DMS114 treated with DMSO at 0.1 percent for 48 hours (cell line): ENCODE measurements around the gene WIZ.
A peak's percentile ranks its signal among the peaks of the same experiment; 100 is the strongest.
"Not testable (repeated sequence)": the region's sequence is repeated elsewhere in the genome, so short reads cannot be mapped to it uniquely, and the experiment has no call there.

Experiments used
- DNase-seq: peaks from one replicate; lab custom pipeline; 2025; ENCODE audit not compliant: unreplicated experiment; lab: John Stamatoyannopoulos, UW

Gene WIZ

DNA sequence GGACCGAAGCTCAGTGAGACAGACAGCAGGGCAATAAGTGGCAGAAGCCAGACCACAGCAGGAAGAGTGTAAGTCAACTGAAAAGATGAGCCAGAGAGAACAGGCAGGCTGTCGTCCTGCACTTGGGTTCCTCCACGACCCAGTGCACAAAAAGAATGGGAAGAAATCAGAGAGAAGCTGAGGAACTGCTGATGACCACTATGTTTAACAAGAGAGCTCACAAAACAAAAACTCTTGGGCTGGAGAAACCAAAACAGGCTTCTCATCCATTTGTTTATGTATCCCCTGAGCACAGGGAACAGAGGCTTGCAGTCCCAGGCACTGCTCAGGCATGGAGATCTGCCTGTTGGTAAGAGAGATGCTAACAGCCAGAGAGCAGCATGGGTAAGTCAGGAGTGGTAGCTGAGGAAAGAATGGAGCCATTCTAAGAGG lies 45.0 kb downstream of the WIZ start:
- no peak for DNase-seq

DNA sequence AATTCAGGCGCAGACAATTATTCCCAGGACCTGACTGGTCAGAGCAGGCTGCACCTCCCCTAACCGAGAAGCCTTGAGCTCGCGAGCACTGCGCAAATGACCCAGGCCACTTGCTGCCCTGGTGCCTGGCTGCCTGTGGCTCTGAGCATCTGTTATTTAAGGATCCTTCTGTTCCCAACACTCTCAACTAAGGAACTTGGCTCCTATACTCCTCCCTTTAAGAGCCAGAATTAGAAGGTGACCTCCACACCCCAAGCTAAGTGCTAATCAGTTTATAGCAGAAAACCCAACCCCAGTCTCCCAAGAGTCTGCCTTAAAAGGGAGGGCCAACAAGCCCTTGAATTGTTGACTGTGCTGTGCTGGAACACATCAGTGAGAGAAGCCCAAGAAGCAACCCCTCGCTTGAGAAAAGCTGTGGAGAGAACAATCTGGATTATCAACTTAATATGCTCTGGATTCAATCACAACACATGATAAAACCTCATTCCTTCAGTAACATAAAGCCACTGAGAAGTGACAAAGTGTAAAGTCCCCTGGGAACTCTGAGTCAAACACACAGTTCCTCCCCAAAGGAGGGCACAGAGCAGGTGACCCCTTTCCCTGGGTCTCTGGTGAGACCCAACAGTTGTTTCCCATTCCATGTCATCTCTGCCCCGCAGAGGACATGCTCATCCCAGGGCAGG lies 45.5 kb downstream of the WIZ start:
- no peak for DNase-seq

DNA sequence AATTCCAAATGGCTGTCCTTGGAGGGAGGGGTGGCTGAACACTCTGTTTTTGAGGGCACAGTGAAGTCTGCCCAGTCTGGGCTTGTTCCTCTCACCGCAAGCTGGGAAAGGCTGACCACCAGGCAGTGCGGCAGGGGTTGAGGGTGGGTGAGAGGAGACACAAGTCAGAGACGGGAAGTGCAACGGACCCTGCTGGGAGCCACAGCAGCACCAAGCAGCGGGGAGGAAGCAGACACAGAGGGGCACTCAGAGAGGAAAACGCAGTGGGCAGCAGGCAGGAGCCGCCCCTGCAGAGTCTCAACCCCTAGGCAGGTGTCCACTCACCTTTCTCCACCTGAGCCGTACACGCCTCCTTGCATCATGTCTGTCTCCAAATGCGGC lies 46.6 kb downstream of the WIZ start:
- no peak for DNase-seq

DNA sequence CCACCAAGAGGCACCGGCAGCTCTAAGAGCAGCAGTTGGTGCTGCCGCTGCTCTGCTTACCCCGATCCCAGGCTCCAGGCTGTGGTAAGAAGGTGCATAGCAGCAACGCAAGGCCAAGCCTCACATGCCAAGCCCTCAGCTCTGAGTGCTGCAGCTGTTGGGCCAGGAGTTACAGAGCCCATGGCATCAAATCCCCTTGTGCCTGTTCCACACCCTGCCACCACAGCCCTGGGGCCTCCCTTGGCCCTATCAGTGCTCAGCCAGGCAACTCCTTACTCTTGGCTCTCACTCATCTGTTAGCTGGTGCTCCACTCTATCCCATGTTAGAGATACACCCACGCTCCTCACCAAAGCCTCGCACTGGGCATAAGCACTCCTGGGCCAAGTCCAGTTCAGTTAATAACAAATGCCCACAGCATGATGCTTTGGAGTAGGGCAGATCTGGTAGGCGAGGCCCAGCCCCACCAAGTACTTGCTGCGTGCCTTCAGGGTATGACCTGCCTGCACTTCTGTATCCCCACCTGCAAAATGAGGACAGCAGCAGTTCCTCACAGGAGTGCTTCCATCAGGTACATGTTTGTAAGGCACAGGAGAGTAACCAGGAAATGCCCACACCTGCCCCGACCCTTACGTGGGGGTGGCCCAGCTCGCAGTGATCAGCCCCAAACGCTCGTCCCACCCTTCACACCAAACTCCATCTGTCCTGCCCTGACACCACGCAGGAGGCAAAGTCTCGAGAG lies 47.2 kb downstream of the WIZ start:
- DNase-seq = no peak

DNA sequence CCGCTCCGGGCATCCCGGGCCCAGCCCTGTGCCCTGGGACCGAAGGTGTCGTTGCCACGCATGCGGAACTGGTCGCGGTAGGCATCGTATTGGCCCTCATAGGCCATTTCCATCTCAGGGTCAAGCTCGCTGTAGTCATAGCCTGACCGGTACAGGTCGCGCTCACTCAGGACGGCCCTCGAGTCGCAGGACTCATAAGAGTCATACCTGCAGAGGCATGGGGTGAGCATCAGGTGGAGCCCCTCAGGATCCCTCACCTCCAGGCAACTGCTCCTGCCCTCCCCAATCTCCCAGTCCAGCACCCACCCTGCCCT lies 48.4 kb downstream of the WIZ start:
- no peak for DNase-seq

DNA sequence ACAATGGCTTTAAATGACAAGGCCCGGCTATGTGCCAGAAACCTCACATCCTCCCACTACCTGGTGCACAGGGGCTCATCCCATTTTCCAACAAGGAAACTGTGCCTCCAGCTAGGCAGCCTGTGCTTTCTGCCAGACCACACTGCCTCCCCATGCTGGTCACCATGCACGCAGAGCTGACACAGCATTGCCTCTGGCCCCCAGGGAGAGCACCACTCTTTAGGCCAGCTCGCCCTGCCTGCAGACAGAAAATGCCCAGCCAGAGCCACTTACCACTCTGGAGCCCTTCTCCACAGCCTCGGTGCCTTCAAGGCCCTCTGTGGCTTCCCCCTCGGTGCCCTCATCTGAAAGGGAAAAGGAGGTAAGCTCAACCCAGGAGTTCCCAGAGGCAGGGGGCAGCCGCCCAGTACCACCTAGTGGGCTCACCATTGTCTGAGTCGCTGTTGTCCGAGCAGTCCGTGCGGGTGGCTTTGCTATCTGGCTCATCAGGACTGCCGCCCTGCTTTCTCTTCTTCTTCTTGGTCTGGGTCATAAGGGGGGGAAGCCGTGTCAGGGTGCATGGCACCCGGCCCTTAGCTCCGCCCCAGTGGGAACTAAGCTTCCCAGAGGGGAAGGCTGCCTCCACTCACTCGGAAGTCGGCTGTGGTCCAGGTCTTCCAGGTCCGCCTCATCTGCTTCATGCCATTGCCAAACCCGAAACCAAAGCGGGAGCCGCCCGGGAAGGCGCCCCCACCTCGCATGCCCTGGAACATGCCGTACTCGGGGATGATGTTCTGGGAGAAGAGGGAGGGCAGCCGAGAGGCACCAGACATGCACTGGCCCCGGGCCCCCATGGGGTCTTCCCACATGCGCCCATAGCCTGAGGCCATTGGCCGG lies 49.0 kb downstream of the WIZ start:
- DNase-seq = no peak

DNA sequence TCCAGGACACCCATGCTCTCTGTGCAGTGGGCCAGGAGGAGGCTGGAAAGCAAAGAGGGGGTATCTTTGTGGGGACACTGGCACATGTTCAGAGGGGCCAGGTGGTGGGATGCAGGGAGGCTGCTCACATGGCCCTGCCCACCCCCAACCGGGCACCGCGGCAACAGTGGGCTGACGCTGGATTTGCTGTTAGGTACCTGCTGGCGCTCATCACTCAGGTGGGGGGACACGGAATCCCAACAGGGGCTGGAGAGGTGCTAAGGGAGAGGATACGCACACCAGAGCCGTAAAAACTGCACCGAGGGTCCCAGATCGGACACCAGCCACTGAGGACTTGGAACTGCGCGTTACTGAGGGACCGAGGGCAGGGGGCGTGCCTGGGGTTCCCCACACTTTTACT lies 50.1 kb downstream of the WIZ start:
- DNase-seq = no peak

DNA sequence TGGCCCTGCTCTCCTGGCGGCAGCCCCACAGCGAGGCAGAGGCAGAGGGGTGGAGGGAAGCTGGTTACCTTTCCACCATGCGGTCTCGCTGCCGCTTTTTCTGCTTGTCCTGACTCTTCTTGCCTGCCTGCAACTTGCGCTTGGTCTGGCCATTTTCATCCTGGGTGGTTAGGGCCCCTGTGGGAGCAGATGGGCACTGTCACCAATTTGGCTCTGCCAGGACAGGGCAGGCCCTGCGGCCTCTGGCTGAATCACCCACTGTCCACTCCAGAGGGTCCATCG lies 50.6 kb downstream of the WIZ start:
- DNase-seq = no peak

DNA sequence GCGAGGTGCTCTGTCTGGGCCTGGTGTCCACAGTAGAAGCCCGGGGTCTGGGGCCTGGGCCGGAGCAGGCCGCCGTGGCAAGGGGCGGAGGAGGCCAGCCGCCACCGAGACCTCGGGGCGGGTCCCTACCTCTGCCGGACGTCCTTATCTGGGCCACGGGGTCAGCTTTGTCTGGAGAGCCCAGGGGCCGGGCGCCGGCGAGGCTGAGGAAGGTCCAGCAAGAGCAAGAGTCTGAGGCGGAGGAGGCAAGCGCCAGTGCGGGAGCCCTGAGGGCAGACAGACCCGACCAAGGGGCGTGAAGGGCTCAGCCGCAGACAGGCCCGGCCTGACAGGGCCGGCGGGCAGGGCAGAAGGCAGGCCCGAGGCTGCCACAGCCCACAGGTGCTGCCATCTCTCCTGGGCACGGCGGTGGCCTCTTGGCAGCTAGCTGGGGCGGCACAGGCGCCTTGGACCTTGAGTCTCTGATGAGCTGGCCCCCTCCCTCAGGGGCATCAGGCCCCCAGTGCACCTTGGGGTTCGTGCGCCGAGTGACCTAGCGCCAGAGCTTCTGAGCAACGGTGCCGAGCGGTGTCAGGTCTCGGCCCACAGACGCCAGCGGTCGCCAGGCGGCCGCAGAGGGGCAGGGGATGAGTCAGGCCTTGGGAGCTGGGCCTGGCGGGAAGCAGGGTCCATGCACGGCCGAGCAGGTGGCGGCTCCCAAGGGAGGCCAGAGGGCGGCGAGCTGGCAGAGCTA lies 51.1 kb downstream of the WIZ start:
- DNase-seq = no peak

DNA sequence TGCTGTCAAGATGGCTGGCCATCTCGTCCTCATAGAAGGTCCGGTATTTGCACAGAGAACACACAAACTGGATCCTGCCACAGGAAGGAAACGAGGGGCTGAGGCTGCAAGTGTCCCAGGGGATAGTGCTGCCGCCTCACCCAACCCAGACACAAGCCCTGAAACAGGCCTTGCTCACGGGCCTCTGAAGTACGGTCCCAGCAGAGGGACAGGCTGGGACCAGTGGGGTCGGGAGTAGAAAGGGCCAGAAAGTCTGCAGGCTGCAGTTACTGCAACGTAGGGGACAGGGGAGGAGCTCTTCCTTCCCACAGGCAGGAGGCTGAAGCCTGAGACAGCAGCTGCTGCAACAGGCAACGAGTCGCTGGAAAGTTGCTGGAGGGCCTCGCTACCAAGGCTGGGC lies 52.0 kb downstream of the WIZ start:
- DNase-seq = no peak

DNA sequence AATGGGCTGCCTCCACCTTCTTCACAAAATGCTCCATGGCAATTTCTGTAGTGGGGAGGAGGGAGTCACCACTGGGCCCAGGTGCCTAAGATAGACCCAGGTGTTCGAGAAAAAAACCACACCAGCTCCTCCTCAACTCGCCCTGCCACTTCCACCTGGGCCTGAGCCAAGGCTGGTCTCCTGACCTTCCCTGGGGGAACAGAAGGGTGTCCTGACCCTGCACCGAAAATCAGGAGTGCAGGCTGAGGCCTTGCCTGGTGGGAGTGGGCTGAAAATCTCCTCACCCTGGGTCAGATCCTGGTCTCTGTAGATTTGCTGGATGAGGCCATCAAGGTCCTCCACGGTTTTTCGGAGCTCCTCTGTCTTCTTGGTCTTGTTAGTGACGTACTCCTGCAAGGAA lies 52.5 kb downstream of the WIZ start:
- DNase-seq = no peak

DNA sequence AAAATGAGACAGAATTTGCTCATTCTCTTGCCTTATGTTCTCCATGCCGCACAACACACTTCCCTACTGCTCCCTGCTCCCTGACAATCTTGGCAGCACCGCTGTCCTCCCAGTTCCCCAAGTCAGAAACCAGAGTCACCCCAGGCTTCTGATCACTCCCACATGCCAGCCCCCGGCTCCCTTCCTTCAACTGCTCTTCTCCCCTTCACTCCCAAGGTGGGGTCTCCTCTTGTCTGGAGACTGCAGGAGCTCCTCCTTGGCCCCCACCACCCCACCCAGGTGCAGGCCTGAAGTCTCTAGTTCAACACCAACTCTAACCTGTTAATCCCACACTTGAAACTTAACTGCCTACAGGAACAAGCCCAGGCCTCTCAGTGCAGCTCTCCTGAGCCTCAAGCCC lies 53.3 kb downstream of the WIZ start:
- no peak for DNase-seq

DNA sequence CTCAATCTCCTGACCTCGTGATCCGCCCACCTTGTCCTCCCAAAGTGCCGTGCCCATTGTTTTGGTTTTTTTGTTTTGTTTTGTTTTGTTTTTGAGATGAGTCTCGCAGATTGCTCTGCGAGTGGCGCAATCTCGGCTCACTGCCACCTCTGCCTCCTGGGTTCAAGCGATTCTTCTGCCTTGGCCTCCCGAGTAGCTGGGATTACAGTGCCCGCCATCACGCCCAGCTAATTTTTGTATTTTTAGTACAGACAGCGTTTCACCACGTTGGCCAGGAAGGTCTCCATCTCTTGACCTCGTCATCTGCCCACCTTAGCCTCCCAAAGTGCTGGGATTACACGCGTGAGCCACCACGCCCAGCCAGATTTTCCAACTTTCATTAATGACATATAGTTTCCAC lies 54.5 kb downstream of the WIZ start:
- not testable (repeated sequence) for DNase-seq

DNA sequence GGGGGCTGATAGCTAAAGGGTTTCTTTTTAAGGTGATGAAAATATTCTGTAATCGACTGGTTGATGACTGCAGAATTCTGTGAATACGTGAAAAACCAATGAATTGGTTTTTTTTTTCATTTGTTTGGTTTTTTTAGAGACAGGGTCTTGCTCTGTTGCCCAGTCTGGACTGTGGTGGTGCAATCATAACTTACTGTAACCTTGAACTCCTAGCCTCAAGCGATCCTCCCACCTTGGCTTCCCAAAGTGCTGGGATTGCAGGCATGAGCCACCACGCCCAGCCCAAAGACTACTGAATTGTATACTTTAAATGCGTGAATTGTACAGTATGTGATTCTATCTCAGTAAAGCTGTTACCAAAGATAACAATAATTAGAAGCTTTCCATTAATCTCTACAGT lies 55.3 kb downstream of the WIZ start:
- no peak for DNase-seq

DNA sequence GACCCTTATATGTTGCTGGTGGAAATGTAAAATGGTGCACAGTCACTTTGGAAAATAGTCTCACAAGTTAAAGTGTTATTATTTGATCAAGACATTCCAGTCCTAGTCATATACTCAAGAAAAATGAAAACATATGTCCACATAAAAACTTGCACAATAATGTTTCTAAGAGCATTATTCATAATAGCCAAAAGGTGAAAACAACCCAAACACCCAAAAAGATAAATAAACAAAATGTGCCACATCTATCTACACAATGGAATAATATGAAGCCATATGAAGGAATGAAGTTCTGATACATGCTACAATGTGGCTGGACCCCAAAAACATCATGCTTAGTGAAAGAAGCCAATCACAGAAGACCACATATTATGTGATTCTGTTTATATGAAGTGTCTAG lies 55.8 kb downstream of the WIZ start:
- no peak for DNase-seq

DNA sequence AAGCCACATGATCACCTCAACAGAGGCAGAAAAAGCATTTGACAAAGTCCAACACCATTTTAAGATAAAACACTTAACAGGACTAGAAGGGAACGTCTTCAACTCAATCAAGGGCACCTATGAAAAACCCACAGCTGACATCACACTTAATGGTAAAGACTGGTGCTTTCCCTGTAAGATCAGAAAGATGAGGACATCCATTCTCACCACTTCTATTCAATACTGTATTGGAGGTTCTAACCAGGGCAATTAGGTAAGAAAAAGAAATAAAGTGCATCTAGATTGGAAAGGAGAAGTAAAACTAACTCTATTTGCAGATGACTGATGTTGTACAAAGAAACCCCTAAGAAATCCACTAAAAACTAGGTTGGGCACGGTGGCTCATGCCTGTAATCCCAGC lies 58.9 kb downstream of the WIZ start:
- no peak for DNase-seq

DNA sequence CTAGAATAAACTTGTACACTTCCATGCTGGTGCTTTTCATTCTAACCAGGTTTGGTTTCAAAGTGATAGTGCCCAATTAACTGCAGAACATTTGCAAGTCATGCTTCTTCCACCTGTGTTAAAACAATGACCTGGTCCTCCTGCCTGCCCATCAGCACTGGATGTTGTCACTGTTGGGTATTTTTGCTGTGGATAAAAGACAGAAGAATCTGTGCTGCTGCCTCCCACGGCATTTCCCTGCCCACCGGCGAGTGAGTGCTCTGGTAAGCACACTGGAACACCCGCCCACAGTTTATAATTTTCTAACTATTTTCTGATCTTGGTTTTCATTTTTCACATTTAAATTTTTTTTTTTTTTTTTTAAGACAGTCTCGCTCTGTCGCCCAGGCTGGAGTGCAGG lies 67.9 kb downstream of the WIZ start:
- no peak for DNase-seq

DNA sequence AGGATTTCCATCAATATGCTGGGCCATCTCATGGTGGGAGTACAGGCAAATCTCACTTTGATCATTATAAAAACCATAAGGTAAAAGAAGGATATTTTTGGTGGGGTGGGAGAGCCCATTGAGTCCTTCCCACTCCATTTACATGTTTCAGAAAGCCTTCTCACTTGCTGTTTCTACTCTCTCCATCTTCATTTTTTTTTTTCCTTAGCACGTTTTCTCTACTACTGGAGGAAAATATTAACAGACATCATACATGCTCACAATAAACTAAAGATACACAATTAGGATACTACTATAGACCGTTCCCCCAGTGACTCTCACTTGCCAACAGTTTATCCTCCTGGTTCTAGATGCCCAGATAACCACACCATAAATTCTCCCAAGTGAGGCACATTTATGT lies 68.3 kb downstream of the WIZ start:
- no peak for DNase-seq

DNA sequence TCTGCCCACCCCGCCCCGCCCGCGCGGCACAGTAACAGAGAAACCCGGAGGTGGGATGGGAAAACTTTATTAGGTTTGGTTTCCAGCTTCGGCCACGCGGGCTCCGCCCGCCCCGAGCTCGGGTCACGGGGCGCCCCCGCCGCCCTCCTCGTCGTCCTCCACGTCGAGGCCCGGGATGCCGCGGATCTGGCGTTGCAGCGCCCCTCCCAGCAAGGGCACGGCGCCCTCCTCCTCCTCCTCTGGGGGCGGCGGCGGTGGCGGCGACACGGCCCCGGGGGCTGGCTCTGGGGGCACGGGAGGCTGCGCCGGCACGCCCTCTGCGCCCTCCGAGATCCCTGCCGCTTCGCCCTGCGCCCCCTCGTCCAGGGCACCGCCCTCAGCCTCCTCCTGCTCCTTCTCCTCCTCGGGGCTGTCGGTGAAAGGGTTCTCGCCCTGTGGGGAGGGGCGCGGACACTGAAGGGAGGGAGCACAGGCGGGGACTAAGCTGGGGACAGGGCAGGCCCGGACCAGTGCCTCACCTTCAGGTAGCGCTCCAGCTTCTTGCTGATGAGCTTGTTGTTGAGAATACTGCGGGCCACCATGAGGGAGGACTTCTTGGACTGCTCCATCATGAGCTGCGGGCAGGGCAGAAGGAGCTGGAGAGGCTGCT lies 69.6 kb downstream of the WIZ start:
- peak; percentile 46 for DNase-seq

DNA sequence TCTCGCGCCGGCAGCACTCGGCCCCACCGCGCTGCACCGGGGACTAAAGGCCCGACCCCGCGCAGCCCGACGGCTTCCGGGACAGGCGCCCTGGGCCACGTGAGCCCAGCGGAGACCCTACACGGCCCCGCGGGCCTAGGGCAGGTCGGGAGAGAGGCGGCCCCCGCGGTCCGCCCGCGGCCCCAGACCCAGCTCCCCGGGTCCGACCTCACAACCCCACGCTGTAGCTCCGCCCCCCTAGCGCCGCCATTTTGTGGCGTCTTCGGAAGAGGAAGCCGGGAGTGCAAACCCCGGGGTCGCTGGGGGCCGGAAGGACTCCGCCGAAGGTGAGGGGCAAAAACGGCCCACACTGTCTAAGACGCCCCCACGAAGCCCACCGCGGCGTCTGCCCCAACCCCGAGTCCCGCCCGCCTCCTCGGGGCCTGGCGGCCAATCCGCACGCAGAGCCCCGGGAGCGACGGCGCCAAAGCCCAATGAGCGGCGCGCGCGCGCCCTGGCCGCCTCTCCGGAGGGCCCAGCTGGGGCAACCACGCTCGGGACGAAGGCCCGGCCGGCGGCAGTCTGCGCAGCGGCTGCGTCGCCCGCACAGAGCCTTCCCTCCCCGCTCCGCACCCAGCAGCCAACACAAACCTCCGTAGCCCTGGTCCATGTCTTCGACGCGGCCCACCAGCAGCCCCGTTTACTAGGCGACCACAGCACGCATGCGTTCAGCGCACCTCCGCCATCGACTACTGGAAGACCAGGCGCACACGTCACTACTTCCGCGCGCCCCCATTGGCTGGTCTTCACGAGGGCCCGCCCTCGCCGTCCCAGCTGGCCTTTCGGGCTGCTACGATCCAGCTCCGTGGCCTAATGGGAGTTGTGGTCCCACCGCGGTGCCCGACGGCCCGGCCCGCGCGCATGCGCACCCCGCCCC lies 70.4 kb downstream of the WIZ start, which contains the start of gene AKAP8:
Gene AKAP8 (minus strand): TSS at position 705 of the 916 bp plus-strand sequence. CDS start 56 bp downstream, at position 649.
- DNase-seq = peak; percentile 97
